H9 (cell line): Measurements from ENCODE around the gene VWDE. TPM values are rescaled to one million over a fixed set of nuclear protein-coding genes. Genes with fewer than 3 reads are reported as not detected.

ENCODE experiments used
- DNase-seq: peaks from one replicate; pipeline ENCODE4 v3.0.0-alpha.2; 2017
- H2AFZ ChIP-seq: one replicate; pipeline ENCODE4 v1.6.1; 2013; ENCODE audit warnings: mild to moderate bottlenecking, low read length, control low read depth, moderate library complexity
- H2AK5ac ChIP-seq: 2 replicates; pipeline ENCODE4 v1.6.1; 2013; ENCODE audit warnings: low read length, control low read depth, mixed read lengths; ENCODE audit not compliant: insufficient read length
- H2BK120ac ChIP-seq: one replicate; pipeline ENCODE4 v1.6.1; 2013; ENCODE audit warnings: low read depth, mild to moderate bottlenecking, low read length, control low read depth, inconsistent platforms; ENCODE audit not compliant: poor library complexity, severe bottlenecking
- H2BK12ac ChIP-seq: 2 replicates; pipeline ENCODE4 v1.6.1; 2013; ENCODE audit warnings: low read length, control low read depth, mixed read lengths, low read depth; ENCODE audit not compliant: insufficient read length
- H2BK15ac ChIP-seq: 2 replicates; pipeline ENCODE4 v1.6.1; 2013; ENCODE audit warnings: low read depth, low read length, control low read depth
- H2BK20ac ChIP-seq: one replicate; pipeline ENCODE4 v1.6.1; 2013; ENCODE audit warnings: low read depth, mild to moderate bottlenecking, low read length, control low read depth, inconsistent platforms; ENCODE audit not compliant: poor library complexity, severe bottlenecking
- H2BK5ac ChIP-seq: 2 replicates; pipeline ENCODE4 v1.6.1; 2013; ENCODE audit warnings: low read length, control low read depth, mixed read lengths; ENCODE audit not compliant: insufficient read length
- H3K14ac ChIP-seq: 2 replicates; pipeline ENCODE4 v1.6.1; 2013; ENCODE audit warnings: low read length, control low read depth; ENCODE audit not compliant: insufficient read depth
- H3K18ac ChIP-seq: 2 replicates; pipeline ENCODE4 v1.6.1; 2013; ENCODE audit warnings: low read depth, mild to moderate bottlenecking, mixed read lengths, low read length, control low read depth; ENCODE audit not compliant: insufficient read length
- H3K23ac ChIP-seq: 2 replicates; pipeline ENCODE4 v1.6.1; 2013; ENCODE audit warnings: low read length, control low read depth, mixed read lengths, low read depth; ENCODE audit not compliant: insufficient read length
- H3K23me2 ChIP-seq: 2 replicates; pipeline ENCODE4 v1.6.1; 2013; ENCODE audit warnings: low read depth, mild to moderate bottlenecking, mixed read lengths, low read length, control low read depth; ENCODE audit not compliant: insufficient read length, poor library complexity, severe bottlenecking
- H3K27ac ChIP-seq: 2 replicates; pipeline ENCODE4 v1.5.1; 2013; ENCODE audit warnings: low read length, control low read depth, mixed read lengths, low read depth; ENCODE audit not compliant: insufficient read length
- H3K27me3 ChIP-seq: 2 replicates; pipeline ENCODE4 v1.6.1; 2013; ENCODE audit warnings: low read length, control low read depth, inconsistent platforms; ENCODE audit not compliant: insufficient read depth
- H3K4ac ChIP-seq: 2 replicates; pipeline ENCODE4 v1.6.1; 2013; ENCODE audit warnings: low read depth, mild to moderate bottlenecking, control low read depth, inconsistent platforms, low read length, moderate library complexity
- H3K4me1 ChIP-seq: 2 replicates; pipeline ENCODE4 v1.6.1; 2013; ENCODE audit warnings: low read length, control low read depth, inconsistent platforms; ENCODE audit not compliant: insufficient read depth
- H3K4me2 ChIP-seq: 2 replicates; pipeline ENCODE4 v1.6.1; 2013; ENCODE audit warnings: low read length, control low read depth, mixed read lengths; ENCODE audit not compliant: insufficient read length, insufficient read depth
- H3K56ac ChIP-seq: 2 replicates; pipeline ENCODE4 v1.6.1; 2013; ENCODE audit warnings: low read depth, mild to moderate bottlenecking, mixed read lengths, low read length, control low read depth; ENCODE audit not compliant: insufficient read length
- H3K79me1 ChIP-seq: 2 replicates; pipeline ENCODE4 v1.6.1; 2013; ENCODE audit warnings: low read depth, mild to moderate bottlenecking, moderate library complexity, low read length, control low read depth, inconsistent platforms; ENCODE audit not compliant: insufficient read depth, poor library complexity, severe bottlenecking
- H3K79me2 ChIP-seq: 2 replicates; pipeline ENCODE4 v1.6.1; 2013; ENCODE audit warnings: low read length, control low read depth, inconsistent platforms; ENCODE audit not compliant: insufficient read depth
- H3K9ac ChIP-seq: 2 replicates; pipeline ENCODE4 v1.6.1; 2013; ENCODE audit warnings: low read length, control low read depth, mixed read lengths; ENCODE audit not compliant: insufficient read length; ENCODE audit errors: extremely low read depth
- H3K9me3 ChIP-seq: one replicate; pipeline ENCODE4 v1.6.1; 2013; ENCODE audit warnings: low read depth, low read length, inconsistent platforms; ENCODE audit not compliant: control insufficient read depth
- H3T11ph ChIP-seq: one replicate; pipeline ENCODE4 v1.6.1; 2013; ENCODE audit warnings: mild to moderate bottlenecking, low read length, control low read depth, inconsistent platforms
- H4K20me1 ChIP-seq: one replicate; pipeline ENCODE4 v1.6.1; 2013; ENCODE audit not compliant: control insufficient read depth, insufficient read length, insufficient read depth
- H4K5ac ChIP-seq: 2 replicates; pipeline ENCODE4 v1.6.1; 2013; ENCODE audit warnings: low read depth, mild to moderate bottlenecking, mixed read lengths, low read length, control low read depth; ENCODE audit not compliant: insufficient read length
- H4K8ac ChIP-seq: replicated peaks from 2 replicates; pipeline ENCODE4 v1.6.1; 2013; ENCODE audit warnings: low read length, control low read depth, mixed read lengths, low read depth; ENCODE audit not compliant: insufficient read length
- H4K91ac ChIP-seq: 2 replicates; pipeline ENCODE4 v1.6.1; 2013; ENCODE audit warnings: low read depth, mild to moderate bottlenecking, moderate library complexity, mixed read lengths, low read length, control low read depth; ENCODE audit not compliant: insufficient read length
- H3K27ac Mint-ChIP-seq, 3 experiments: 2 replicates in 2 of 3; 3 replicates in 1 of 3; pipeline ENCODE4 v1.8.0; 2020 to 2021; ENCODE audit warnings: mixed read lengths in 3 of 3, mild to moderate bottlenecking in 1 of 3, moderate library complexity in 1 of 3
- H3K27me3 Mint-ChIP-seq: 2 replicates; pipeline ENCODE4 v1.8.0; 2021; ENCODE audit warnings: low read depth, mild to moderate bottlenecking, moderate library complexity, mixed read lengths
- H3K36me3 Mint-ChIP-seq, 3 experiments: 2 replicates in 2 of 3; 3 replicates in 1 of 3; pipeline ENCODE4 v1.8.0; 2020 to 2021; ENCODE audit warnings: low read depth in 3 of 3, mixed read lengths in 3 of 3; ENCODE audit not compliant: insufficient read depth in 1 of 3
- H3K4me1 Mint-ChIP-seq, 2 experiments: 2 replicates each; pipeline ENCODE4 v1.8.0; 2020; ENCODE audit warnings: mixed read lengths in 2 of 2
- H3K4me3 Mint-ChIP-seq, 2 experiments: 2 replicates in 1 of 2; 3 replicates in 1 of 2; pipeline ENCODE4 v1.8.0; 2020 to 2021; ENCODE audit warnings: mild to moderate bottlenecking in 2 of 2, mixed read lengths in 2 of 2, moderate library complexity in 1 of 2
- H3K9me3 Mint-ChIP-seq, 2 experiments: 2 replicates in 1 of 2; 3 replicates in 1 of 2; pipeline ENCODE4 v1.8.0; 2020; ENCODE audit warnings: mild to moderate bottlenecking in 2 of 2, mixed read lengths in 2 of 2, moderate library complexity in 1 of 2
- WGBS: extraction: QIAGEN DNeasy Blood & Tissue Kit; methylation state at CpG from one replicate; pipeline ENCODE4 v1.1.7; 2013; ENCODE audit warnings: missing lambda C conversion rate, low lambda C conversion rate, mixed read lengths; ENCODE audit not compliant: insufficient read length; ENCODE audit errors: extremely low coverage; 5-methylcytosine and 5-hydroxymethylcytosine counted together
- total RNA-seq: library from RNA; stranded (reverse); gene quantifications from 2 replicates; pipeline ENCODE4 v1.2.1, GENCODE V29; 2021
- TF ChIP-seq, protein P1 (sequence below): fragments of 200-600 bp; sonication (generic); conservative IDR thresholded peaks from 3 replicates; pipeline ENCODE4 v1.8.0; 2021; ENCODE audit warnings: antibody characterized with exemption, mild to moderate bottlenecking

Gene VWDE
- total RNA-seq, 1 experiment from 2014 or later, result 18.1 TPM

- Mint-ChIP-seq H3K4me3 (no peak overlapping the region; a peak in 1 of 5 replicates), H3K36me3 (peaks cover 8 to 38% (median 32%) of the 10 kb centered on the region in 3 experiments), H3K4me1 (peaks cover 54 to 55% of the 10 kb centered on the region in 2 experiments), H3K27ac (peak overlapping the region; percentile 91 to 97 (median 96)), H3K9me3 (no peaks in the 10 kb centered on the region), H3K27me3 (no peaks in the 10 kb centered on the region)
- Histone ChIP-seq H4K5ac (no peak overlapping the region), H3K27ac (no peak overlapping the region), H3K56ac (no peak overlapping the region), H2BK5ac (no peak overlapping the region), H3K23ac (no peak overlapping the region), H3K4me2 (no peak overlapping the region), H4K91ac (no peak overlapping the region), H3K27me3 (no peaks in the 10 kb centered on the region), H3K4ac (no peak overlapping the region), H2BK12ac (no peak overlapping the region), H2BK120ac (no peak overlapping the region), H3K18ac (no peak overlapping the region), H3K14ac (no peak overlapping the region), H3K9ac (no peak overlapping the region), H3T11ph (peak overlapping the region; percentile 4), H2AFZ (no peak overlapping the region), H4K20me1 (no peaks in the 10 kb centered on the region), H4K8ac (no peak overlapping the region), H3K9me3 (no peaks in the 10 kb centered on the region), H3K23me2 (no peaks in the 10 kb centered on the region), H3K4me1 (peaks cover 10% of the 10 kb centered on the region; the same call in 1 of the 2 replicates), H2BK20ac (no peak overlapping the region), H2BK15ac (no peak overlapping the region), H3K79me2 (no peaks in the 10 kb centered on the region; the same call in 1 of the 2 replicates), H3K79me1 (no peaks in the 10 kb centered on the region), H2AK5ac (no peak overlapping the region)
- WGBS, result no CpG with 5 or more reads among the region's 6 CpGs
- peak; percentile 34 for DNase-seq
- TF ChIP-seq, protein P1, sequence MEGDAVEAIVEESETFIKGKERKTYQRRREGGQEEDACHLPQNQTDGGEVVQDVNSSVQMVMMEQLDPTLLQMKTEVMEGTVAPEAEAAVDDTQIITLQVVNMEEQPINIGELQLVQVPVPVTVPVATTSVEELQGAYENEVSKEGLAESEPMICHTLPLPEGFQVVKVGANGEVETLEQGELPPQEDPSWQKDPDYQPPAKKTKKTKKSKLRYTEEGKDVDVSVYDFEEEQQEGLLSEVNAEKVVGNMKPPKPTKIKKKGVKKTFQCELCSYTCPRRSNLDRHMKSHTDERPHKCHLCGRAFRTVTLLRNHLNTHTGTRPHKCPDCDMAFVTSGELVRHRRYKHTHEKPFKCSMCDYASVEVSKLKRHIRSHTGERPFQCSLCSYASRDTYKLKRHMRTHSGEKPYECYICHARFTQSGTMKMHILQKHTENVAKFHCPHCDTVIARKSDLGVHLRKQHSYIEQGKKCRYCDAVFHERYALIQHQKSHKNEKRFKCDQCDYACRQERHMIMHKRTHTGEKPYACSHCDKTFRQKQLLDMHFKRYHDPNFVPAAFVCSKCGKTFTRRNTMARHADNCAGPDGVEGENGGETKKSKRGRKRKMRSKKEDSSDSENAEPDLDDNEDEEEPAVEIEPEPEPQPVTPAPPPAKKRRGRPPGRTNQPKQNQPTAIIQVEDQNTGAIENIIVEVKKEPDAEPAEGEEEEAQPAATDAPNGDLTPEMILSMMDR, result no peak
These were observed 74.5 kb downstream of the VWDE start for GRCh38 chr7:12328888-12329770.
